Measurements from ENCODE around the gene SCN10A.

- no peak for TF ChIP-seq POLR2AphosphoS5 (IDR thresholded peaks at IDR 0.05; ENCODE audit: low read depth, low read length)
- no peak for TF ChIP-seq POLR2A (IDR thresholded peaks at IDR 0.05; ENCODE audit: low read depth, low read length)
- no peak for TF ChIP-seq TAF1 (IDR thresholded peaks at IDR 0.05; ENCODE audit: low read depth, low read length)
- no peak for TF ChIP-seq SPI1 (IDR thresholded peaks at IDR 0.05; ENCODE audit: low read depth, low read length)
- no peak for TF ChIP-seq POU2F2 (IDR thresholded peaks at IDR 0.05; ENCODE audit: low read depth, low read length)
- no peak for TF ChIP-seq PAX5 (IDR thresholded peaks at IDR 0.05; ENCODE audit: insufficient read depth, low read length, severe bottlenecking)
These were observed 118.0 kb downstream of the SCN10A start for GRCh38 chr3:38698061-38698460.

Measured in GM12891 (cell line).